ENCODE measurements around the gene ARRDC2.
A peak's percentile ranks its signal among the peaks of the same experiment; 100 is the strongest.
"Not testable (repeated sequence)": the region's sequence is repeated elsewhere in the genome, so short reads cannot be mapped to it uniquely, and the experiment has no call there.

The ARRDC2 gene

GRCh38 chr19:17989425-17990094, 18.4 kb upstream of the ARRDC2 start:
- DNase-seq (ENCODE audit: low spot score) = no peak

DNA sequence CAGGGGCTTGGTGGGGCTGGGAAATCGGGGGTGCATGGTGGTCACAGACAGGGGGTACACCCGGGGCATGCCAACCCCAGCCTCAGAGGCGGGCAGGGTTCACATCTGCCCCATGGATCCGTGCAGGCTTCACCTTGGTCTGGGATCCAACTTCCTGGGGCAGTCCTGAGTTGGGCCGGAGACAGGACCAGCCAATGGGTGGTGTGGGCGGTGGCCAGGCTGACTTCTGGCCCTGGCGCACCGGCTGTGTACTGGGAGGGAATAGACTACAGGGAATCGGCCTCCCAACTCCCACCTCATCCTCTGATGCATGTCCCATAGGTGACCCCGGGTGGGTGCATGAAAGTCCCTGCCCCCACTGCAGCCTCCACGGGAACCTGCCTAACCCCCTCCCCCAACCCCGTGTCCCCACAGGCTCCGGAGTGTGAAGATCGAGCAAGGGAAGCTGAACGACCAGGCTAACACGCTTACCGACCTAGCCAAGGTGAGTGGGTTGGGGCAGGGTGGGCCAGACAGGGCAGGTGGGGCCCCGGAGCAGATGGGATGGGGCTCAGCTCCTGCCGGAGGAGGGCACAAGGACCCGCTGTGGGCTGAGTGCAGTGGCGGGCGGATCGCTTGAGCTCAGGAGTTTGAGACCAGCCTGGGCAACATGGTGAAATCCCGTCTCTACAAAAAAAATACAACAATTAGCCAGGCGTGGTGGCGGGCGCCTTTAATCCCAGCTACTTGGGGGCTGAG, 14.7 kb upstream of the ARRDC2 start:
- no peak for DNase-seq (ENCODE audit: low spot score)

GRCh38 chr19:17996826-17997316, 11.1 kb upstream of the ARRDC2 start:
- peak; percentile 93 for DNase-seq (ENCODE audit: low spot score)

GRCh38 chr19:17997969-17998826, 9.8 kb upstream of the ARRDC2 start:
- DNase-seq (ENCODE audit: low spot score) = peak; percentile 64

GRCh38 chr19:17998827-17999150, 9.2 kb upstream of the ARRDC2 start:
- no peak for DNase-seq (ENCODE audit: low spot score)

DNA sequence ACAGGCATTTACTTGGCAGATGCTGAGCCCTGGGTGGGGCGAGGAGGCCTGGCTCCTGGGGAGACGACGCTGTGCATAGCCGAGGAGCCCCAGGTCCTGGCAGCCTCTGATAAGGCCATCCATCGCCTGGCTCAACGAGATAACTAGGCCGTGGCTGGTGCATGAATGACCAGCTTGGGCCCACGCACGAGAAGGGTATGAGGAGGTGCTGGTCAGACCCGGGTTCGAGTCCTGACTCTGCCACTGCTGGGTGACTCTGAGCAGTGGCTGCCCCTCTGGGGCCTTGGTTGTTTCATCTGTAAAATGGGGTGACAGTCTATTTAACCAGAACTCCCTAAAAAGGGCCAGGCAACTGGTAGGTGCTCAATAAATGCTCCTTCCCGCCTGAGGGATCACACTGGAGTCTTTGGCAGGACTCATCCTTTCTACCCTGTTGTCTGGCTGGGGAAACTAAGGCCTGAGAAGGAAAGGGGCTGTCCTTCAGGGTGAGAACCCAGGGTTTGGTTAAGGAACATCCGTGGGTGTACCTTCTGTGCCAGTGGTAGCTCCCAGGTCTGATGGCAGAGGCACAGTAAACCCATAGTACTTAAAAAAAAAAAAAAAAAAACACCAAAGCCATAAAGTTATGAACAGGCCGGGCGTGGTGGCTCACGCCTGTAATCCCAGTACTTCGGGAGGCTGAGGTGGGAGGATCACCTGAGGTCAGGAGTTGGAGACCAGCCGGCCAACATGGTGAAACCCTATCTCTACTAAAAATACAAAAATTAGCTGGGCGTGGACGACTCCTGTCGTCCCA, 8.1 kb upstream of the ARRDC2 start:
- no peak for DNase-seq (ENCODE audit: low spot score)

DNA sequence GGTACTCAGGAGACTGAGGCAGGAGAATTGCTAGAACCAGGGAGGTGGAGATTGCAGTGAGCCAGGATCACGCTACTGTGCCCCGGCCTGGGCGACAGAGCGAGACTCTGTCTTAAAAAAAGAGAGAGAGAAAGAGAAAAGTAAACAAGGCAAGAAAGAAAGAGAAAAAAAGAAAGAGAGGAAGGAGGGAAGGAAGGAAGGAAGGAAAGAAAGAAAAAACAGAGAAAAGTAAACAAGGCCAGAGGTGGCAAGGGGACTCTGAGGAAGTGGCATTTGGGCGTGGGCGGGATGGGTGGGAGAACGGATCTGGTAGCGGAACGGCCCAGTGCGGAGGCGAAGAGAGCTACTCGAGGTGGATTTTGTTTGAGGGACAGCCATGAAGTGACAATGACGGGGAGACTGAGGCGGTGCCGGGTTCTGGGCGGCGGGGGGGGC, 7.5 kb upstream of the ARRDC2 start:
- DNase-seq (ENCODE audit: low spot score) = no peak

GRCh38 chr19:18000915-18001776, 6.8 kb upstream of the ARRDC2 start:
- peak; percentile 96 for DNase-seq (ENCODE audit: low spot score)

- no peak for DNase-seq (ENCODE audit: low spot score)
Observed at GRCh38 chr19:18001777-18002345, 6.1 kb upstream of the ARRDC2 start.

DNA sequence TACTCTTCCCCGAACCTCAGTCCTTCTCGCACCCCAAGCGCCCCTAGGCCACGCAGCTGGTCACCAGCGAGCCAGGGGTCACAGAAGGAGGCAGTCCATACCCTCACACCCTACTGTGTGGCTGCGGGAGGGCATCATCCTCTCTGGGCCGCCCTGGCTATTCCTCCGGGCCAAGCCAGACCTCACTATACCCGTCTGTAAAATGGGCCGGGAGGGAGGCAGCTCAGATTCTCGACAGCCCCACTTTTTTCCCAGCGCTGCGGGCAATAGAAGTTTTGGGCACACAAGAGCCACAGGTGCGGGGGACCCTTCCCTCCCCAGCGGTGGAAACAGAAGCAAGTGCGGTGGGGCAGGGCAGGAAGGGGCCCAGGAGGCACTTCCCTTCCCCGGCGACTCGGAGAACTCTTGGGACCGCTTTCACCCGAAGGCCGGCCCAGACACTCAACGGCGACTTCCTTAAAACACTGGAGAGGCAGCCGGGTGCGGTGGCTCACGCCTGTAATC, 5.6 kb upstream of the ARRDC2 start:
- no peak for DNase-seq (ENCODE audit: low spot score)

DNA sequence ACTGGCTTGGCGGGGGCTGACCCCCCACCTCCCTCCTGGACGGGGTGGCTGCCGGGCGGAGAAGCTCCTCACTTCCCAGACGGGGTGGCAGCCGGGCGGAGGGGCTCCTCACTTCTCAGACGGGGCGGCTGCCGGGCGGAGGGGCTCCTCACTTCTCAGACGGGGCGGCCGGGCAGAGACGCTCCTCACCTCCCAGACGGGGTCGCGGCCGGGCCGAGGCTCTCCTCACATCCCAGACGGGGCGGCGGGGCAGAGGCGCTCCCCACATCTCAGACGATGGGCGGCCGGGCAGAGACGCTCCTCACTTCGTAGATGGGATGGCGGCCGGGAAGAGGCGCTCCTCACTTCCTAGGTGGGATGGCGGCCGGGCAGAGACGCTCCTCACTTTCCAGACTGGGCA, 2.2 kb upstream of the ARRDC2 start:
- DNase-seq (ENCODE audit: low spot score) = not testable (repeated sequence)

GRCh38 chr19:18007044-18007916, 690 bp upstream of the ARRDC2 start:
- peak; percentile 92 for DNase-seq (ENCODE audit: low spot score)

DNA sequence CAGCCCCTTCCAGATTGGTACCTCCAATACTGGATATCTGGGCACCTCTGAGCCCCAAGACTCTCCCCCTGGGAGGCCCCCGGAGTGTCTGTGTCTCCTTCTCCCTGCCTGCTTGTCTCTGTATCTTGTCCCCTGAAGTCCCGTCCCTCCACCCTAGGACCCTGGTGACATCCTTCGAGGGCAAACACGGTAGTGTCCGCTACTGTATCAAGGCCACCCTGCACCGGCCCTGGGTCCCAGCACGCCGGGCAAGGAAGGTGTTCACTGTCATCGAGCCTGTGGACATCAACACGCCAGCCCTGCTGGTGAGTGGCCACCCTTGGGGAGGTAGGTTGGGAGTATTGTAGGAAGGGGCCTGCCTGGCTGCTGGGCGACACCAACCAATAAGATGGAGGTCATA, 844 bp downstream of the ARRDC2 start:
- no peak for DNase-seq (ENCODE audit: low spot score)

- no peak for DNase-seq (ENCODE audit: low spot score)
Observed at GRCh38 chr19:18009412-18010066, 1.6 kb downstream of the ARRDC2 start.

- no peak for DNase-seq (ENCODE audit: low spot score)
Observed at GRCh38 chr19:18010149-18010548, 2.2 kb downstream of the ARRDC2 start.

DNA sequence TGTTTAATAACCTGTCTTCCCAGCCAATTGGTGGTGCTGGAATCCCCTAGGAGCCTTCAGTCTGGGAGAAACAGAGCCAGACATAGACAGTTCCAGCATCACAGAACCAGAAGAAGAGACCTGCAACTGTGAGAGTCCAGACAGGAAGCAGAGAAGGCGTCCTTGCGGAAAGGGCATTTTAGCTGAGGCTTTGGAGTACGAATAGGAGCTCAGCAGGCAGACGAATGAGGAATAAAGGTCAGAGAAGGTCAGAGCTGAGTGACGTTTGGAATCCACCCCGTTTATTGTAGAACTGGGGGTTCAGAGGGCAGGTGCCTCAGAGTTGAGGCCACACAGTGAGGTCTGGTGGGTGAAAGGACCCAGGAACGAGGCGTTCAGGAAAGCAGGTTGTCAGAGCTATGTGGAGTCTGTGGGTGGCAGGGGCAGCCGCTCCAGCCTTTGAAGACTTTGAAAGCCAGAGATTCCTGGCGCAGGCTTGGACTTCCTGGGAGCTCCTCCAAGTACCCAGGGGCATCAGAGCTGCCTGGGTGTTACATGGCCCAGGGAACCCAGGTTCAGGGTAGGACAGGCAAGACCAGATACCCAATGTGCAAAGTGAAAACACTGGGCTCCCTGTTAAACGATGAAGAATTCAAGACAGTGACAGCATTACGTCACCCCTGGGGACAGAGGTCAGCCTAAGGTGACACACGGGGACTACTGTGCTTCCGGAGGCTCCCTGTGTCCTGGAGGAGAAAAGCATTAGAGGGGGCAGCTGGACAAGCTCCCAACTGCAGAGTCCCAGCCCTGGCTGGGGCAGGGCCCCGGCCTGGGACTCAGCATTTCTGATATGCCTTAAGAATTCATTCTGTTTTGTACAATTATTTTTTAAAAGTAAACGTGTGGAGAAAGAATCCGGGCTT, 5.5 kb downstream of the ARRDC2 start:
- DNase-seq (ENCODE audit: low spot score) = no peak

DNA sequence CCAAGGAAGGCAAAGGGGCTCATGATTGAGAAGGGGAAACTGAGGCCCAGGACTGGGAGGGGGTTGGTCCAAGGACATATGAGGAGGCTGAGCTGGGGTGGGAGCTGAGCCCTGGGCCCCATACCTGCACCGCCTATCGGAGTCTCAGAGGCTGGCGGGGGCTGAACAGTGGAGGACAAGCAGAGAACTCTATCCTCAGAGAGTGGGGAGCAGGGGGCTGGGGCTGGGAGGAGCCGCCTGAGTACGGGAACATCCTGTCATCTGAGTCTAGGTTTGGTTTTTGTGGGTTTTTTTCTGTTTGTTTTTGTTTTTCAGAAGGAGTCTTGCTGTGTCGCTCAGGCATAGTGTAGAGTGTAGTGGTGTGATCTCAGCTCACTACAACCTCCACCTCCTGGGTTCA, 6.2 kb downstream of the ARRDC2 start:
- DNase-seq (ENCODE audit: low spot score) = no peak
